HCT116 (cell line): ENCODE measurements around the gene RRAGA. TPM values are rescaled to one million over a fixed set of nuclear protein-coding genes. Genes with fewer than 3 reads are reported as not detected.

Experiments used
- ATAC-seq: fragments of 200-7000 bp; cut with Tn5 transposase; 2 replicates; pipeline ENCODE4 v1.9.1; 2020; ENCODE audit warnings: mild to moderate bottlenecking, moderate library complexity
- Bru-seq: library from RNA; stranded (reverse); fragments of 400-500 nt; gene quantifications from one replicate; lab custom pipeline; 2021; lab: Mats Ljungman, UMichigan
- BruChase-seq, 2 experiments: library from RNA; stranded (reverse); fragments of 400-500 nt; gene quantifications; one replicate each; lab custom pipeline; 2021; lab: Mats Ljungman, UMichigan
- BruUV-seq: library from RNA; stranded (reverse); fragments of 400-500 nt; replicated peaks from 2 replicates; lab custom pipeline; 2021; lab: Mats Ljungman, UMichigan
- CTCF ChIA-PET: fragments of 300-600 bp; sonication (Branson Sonifier 250); formaldehyde crosslinking; loops from one replicate; lab custom pipeline; 2021; ENCODE audit warnings: antibody characterized with exemption; lab: Charles Lee
- POLR2A ChIA-PET: fragments of 300-600, 350-600 bp; sonication (Branson Sonifier 250); formaldehyde crosslinking; loops from one replicate; lab custom pipeline; 2021; ENCODE audit warnings: antibody characterized with exemption; lab: Charles Lee
- RAD21 ChIA-PET, 2 experiments: fragments of 300-600 bp; sonication (Branson Sonifier 250); formaldehyde crosslinking; loops; one replicate each; lab custom pipeline; 2023; ENCODE audit warnings: low total read pairs in 2 of 2; ENCODE audit not compliant: uncharacterized antibody in 2 of 2, unreplicated experiment in 2 of 2, low non-redundant PET in 1 of 2; lab: Charles Lee
- DNase-seq: peaks from one replicate; pipeline ENCODE4 v3.0.0-alpha.2; 2010; ENCODE audit warnings: low read depth, low spot score
- H2AFZ ChIP-seq: fragments of 200-600 bp; shearing (Covaris generic), sonication (generic); 2 replicates; pipeline ENCODE4 v1.6.1; 2017; ENCODE audit warnings: low read depth, mixed run types, mixed read lengths, antibody characterized with exemption, low read length; ENCODE audit not compliant: poor library complexity, severe bottlenecking
- H3K27ac ChIP-seq: 2 replicates; pipeline ENCODE4 v1.5.1; 2012; ENCODE audit warnings: low read depth, low read length
- H3K27me3 ChIP-seq: fragments of 200-600 bp; sonication (generic); 2 replicates; pipeline ENCODE4 v1.6.1; 2016; ENCODE audit warnings: mixed run types, low read length, mixed read lengths; ENCODE audit not compliant: insufficient read depth
- H3K36me3 ChIP-seq, 2 experiments: fragments of 200-500 bp in 1 of 2; fragments of 200-600 bp in 1 of 2; sonication (Bioruptor generic) in 1 of 2; sonication (generic) in 1 of 2; 2 replicates each; pipeline versions ENCODE4 v1.5.1 to v1.6.1; 2014 to 2016; ENCODE audit warnings: low read length in 2 of 2, inconsistent platforms in 1 of 2, mixed read lengths in 1 of 2, mixed run types in 1 of 2; ENCODE audit not compliant: insufficient read depth in 2 of 2, control insufficient read depth in 1 of 2
- H3K4me1 ChIP-seq, 2 experiments: fragments of 200-600 bp in 1 of 2; sonication (generic) in 1 of 2; 2 replicates each; pipeline versions ENCODE4 v1.5.1 to v1.6.1; 2012 to 2017; ENCODE audit warnings: low read length in 2 of 2, inconsistent platforms in 1 of 2, mild to moderate bottlenecking in 1 of 2, mixed read lengths in 1 of 2, mixed run types in 1 of 2, moderate library complexity in 1 of 2; ENCODE audit not compliant: insufficient read depth in 2 of 2, control insufficient read depth in 1 of 2
- H3K4me2 ChIP-seq: fragments of 200-600 bp; sonication (generic); 2 replicates; pipeline ENCODE4 v1.6.1; 2017; ENCODE audit warnings: mixed run types, low read length, mixed read lengths
- H3K4me3 ChIP-seq, 2 experiments: fragments of 200-600 bp in 1 of 2; sonication (generic) in 1 of 2; replicated peaks in 1 of 2; 2 replicates each; pipeline ENCODE4 v1.5.1; 2011 to 2016; ENCODE audit warnings: low read length in 2 of 2, control low read depth in 1 of 2, low read depth in 1 of 2, mild to moderate bottlenecking in 1 of 2, mixed read lengths in 1 of 2, mixed run types in 1 of 2
- H3K79me2 ChIP-seq: fragments of 200-600 bp; sonication (generic); 2 replicates; pipeline ENCODE4 v1.6.1; 2017; ENCODE audit warnings: mild to moderate bottlenecking, mixed run types, low read length, moderate library complexity, mixed read lengths; ENCODE audit not compliant: insufficient read depth
- H3K9ac ChIP-seq: fragments of 200-600 bp; sonication (generic); 2 replicates; pipeline ENCODE4 v1.6.1; 2016; ENCODE audit warnings: low read length, mixed read lengths
- H3K9me2 ChIP-seq: fragments of 200-600 bp; sonication (generic), shearing (Covaris generic); 2 replicates; pipeline ENCODE4 v1.6.1; 2017; ENCODE audit warnings: mixed run types, mild to moderate bottlenecking, moderate library complexity; ENCODE audit not compliant: insufficient read depth
- H3K9me3 ChIP-seq, 2 experiments: fragments of 200-500 bp in 1 of 2; fragments of 200-600 bp in 1 of 2; sonication (Bioruptor generic) in 1 of 2; sonication (generic) in 1 of 2; 2 replicates each; pipeline ENCODE4 v1.6.1; 2014 to 2017; ENCODE audit warnings: low read length in 2 of 2, mixed read lengths in 2 of 2, inconsistent platforms in 1 of 2, low read depth in 1 of 2, mild to moderate bottlenecking in 1 of 2, mixed run types in 1 of 2, moderate library complexity in 1 of 2; ENCODE audit not compliant: control insufficient read depth in 1 of 2, insufficient read depth in 1 of 2
- H4K20me1 ChIP-seq: fragments of 200-600 bp; sonication (generic), shearing (Covaris generic); 2 replicates; pipeline ENCODE4 v1.6.1; 2017; ENCODE audit warnings: mixed run types, mild to moderate bottlenecking, moderate library complexity; ENCODE audit not compliant: insufficient read depth
- ATF3 ChIP-seq: IDR thresholded peaks from 2 replicates; pipeline ENCODE4 v1.6.1; 2012
- CBX3 ChIP-seq: IDR thresholded peaks from 2 replicates; pipeline ENCODE4 v1.6.1; 2012; ENCODE audit warnings: low read depth
- CEBPB ChIP-seq: IDR thresholded peaks from 2 replicates; pipeline ENCODE4 v1.6.1; 2012; ENCODE audit warnings: low read depth
- ELF1 ChIP-seq: IDR thresholded peaks from 2 replicates; pipeline ENCODE4 v1.6.1; 2012; ENCODE audit warnings: low read depth, borderline replicate concordance
- MAX ChIP-seq: IDR thresholded peaks from 2 replicates; pipeline ENCODE4 v1.6.1; 2012
- POLR2A ChIP-seq: IDR thresholded peaks from 2 replicates; pipeline ENCODE4 v1.7.0; 2011; ENCODE audit warnings: borderline replicate concordance; ENCODE audit not compliant: insufficient read depth, insufficient read length; ENCODE audit errors: extremely low read depth
- POLR2AphosphoS5 ChIP-seq: IDR thresholded peaks from 2 replicates; pipeline ENCODE4 v1.6.1; 2011; ENCODE audit warnings: mild to moderate bottlenecking, low read depth, low read length, moderate library complexity
- REST ChIP-seq: IDR thresholded peaks from 2 replicates; pipeline ENCODE4 v1.6.1; 2012; ENCODE audit warnings: low read depth
- SIN3A ChIP-seq: IDR thresholded peaks from 2 replicates; pipeline ENCODE4 v1.6.1; 2012; ENCODE audit warnings: low read depth
- SP1 ChIP-seq: IDR thresholded peaks from 2 replicates; pipeline ENCODE4 v1.6.1; 2012; ENCODE audit warnings: low read depth
- TCF7L2 ChIP-seq: IDR thresholded peaks from 2 replicates; pipeline ENCODE4 v1.7.0; 2011; ENCODE audit warnings: borderline replicate concordance, inconsistent platforms; ENCODE audit not compliant: insufficient read depth, insufficient read length; ENCODE audit errors: extremely low read depth
- YY1 ChIP-seq: IDR thresholded peaks from 2 replicates; pipeline ENCODE4 v1.6.1; 2011; ENCODE audit warnings: low read length, low read depth, moderate library complexity, mild to moderate bottlenecking; ENCODE audit not compliant: insufficient replicate concordance; ENCODE audit errors: extremely low read depth
- ZFX ChIP-seq: fragments of 450-650 bp; IDR thresholded peaks from 2 replicates; pipeline ENCODE4 v1.6.1; 2017
- ZNF274 ChIP-seq: fragments of 200-500 bp; sonication (Bioruptor generic); IDR thresholded peaks from 2 replicates; pipeline ENCODE4 v1.6.1; 2014; ENCODE audit warnings: mild to moderate bottlenecking, low read depth, low read length, inconsistent platforms
- intact Hi-C: fragments of 100-400 bp; cut with micrococcal nuclease; formaldehyde crosslinking; loops from 2 replicates; pipeline ENCODE4 v1.10.0; 2022
- long read RNA-seq: library from polyadenylated mRNA; unstranded; transcript quantifications from one replicate; pipeline ENCODE4 v2.0.0, GENCODE V29; 2021; ENCODE audit not compliant: unreplicated experiment
- polyA plus RNA-seq: library from polyadenylated mRNA; unstranded; fragments of >200 nt; gene quantifications from 2 replicates; pipeline ENCODE4 v1.2.1, GENCODE V29; 2012; ENCODE audit warnings: missing spikeins
- total RNA-seq: library from RNA; stranded (reverse); gene quantifications from one replicate; pipeline ENCODE4 v1.2.1, GENCODE V29; 2021; ENCODE audit not compliant: unreplicated experiment
- TF ChIP-seq, protein P1 (sequence below): IDR thresholded peaks from 2 replicates; pipeline ENCODE4 v1.6.1; 2011; ENCODE audit warnings: mild to moderate bottlenecking, low read length, moderate library complexity; ENCODE audit not compliant: insufficient replicate concordance; ENCODE audit errors: extremely low read depth

Gene RRAGA, protein sequence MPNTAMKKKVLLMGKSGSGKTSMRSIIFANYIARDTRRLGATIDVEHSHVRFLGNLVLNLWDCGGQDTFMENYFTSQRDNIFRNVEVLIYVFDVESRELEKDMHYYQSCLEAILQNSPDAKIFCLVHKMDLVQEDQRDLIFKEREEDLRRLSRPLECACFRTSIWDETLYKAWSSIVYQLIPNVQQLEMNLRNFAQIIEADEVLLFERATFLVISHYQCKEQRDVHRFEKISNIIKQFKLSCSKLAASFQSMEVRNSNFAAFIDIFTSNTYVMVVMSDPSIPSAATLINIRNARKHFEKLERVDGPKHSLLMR
- total RNA-seq (47.3 TPM), Bru-seq, nascent RNA (percentile 88 among the genes with signal in this experiment), BruChase-seq, experiment 1, labeled RNA remaining after a 6-hour chase (percentile 96 among the genes with signal in this experiment), BruChase-seq, experiment 2, labeled RNA remaining after a 2-hour chase (percentile 98 among the genes with signal in this experiment)
- polyA plus RNA-seq, result 40.0 and 47.8 TPM in 2 replicates
- long read RNA-seq, transcript RRAGA-201 (1 exons, 1,589 nt), result major isoform, 130 of 130 reads
- long read RNA-seq, partial matches to known transcripts, result 0 of 130 reads
- long read RNA-seq, other reads (novel, unspliced or antisense), result 0 of 130 reads

- Histone ChIP-seq H3K4me3 (peak within 1 kb of the TSS; percentile 71 to 88), H3K79me2 (peaks cover 14% of the 10 kb centered on the region), H3K9ac (peak within 1 kb of the TSS; percentile 71), H3K27ac (peak within 1 kb of the TSS; percentile 60), H3K4me2 (peak within 1 kb of the TSS; percentile 93), H3K9me2 (no peaks in the 10 kb centered on the region), H3K4me1 (peaks cover 6 to 21% of the 10 kb centered on the region in 2 experiments; a peak in 3 of 4 replicates), H4K20me1 (no peaks in the 10 kb centered on the region), H3K9me3 (no peaks in the 10 kb centered on the region), H3K36me3 (no peaks in the 10 kb centered on the region), H2AFZ (peak within 1 kb of the TSS; percentile 94), H3K27me3 (no peaks in the 10 kb centered on the region)
- ChIA-PET CTCF (interaction anchor here (0.7 to 2.0 kb wide), 12 partner anchors 9 to 416 kb away, joined by 3 to 34 read pairs (median 4); partner anchors contain the start of gene DENND4C), POLR2A (interaction anchor here (0.7 to 1.5 kb wide), 9 partner anchors 106 to 408 kb away, joined by 3 to 5 read pairs (median 3); partner anchors contain the start of gene ACER2), RAD21 (interaction anchor here (1.4 kb wide), 2 partner anchors 125 kb away, joined by 5 to 8 read pairs; no protein-coding TSS in a partner anchor)
- intact Hi-C loops, result loop anchor here (1.0 kb wide), 3 partner anchors 54 to 408 kb away; no protein-coding TSS in a partner anchor
- DNase-seq, result peak; percentile 89
- TSS peak; percentile 81 for BruUV-seq
- peak; percentile 92 for ATAC-seq
- TF ChIP-seq REST, result no peak
- TF ChIP-seq, protein P1, sequence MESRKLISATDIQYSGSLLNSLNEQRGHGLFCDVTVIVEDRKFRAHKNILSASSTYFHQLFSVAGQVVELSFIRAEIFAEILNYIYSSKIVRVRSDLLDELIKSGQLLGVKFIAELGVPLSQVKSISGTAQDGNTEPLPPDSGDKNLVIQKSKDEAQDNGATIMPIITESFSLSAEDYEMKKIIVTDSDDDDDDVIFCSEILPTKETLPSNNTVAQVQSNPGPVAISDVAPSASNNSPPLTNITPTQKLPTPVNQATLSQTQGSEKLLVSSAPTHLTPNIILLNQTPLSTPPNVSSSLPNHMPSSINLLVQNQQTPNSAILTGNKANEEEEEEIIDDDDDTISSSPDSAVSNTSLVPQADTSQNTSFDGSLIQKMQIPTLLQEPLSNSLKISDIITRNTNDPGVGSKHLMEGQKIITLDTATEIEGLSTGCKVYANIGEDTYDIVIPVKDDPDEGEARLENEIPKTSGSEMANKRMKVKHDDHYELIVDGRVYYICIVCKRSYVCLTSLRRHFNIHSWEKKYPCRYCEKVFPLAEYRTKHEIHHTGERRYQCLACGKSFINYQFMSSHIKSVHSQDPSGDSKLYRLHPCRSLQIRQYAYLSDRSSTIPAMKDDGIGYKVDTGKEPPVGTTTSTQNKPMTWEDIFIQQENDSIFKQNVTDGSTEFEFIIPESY, result peak; percentile 95
- TF ChIP-seq YY1, result peak; percentile 93
- peak; percentile 99 for TF ChIP-seq ZFX
- no peak for TF ChIP-seq ATF3
- no peak for TF ChIP-seq ZNF274
- TF ChIP-seq ELF1, result 0 out of 2 replicates have a peak, but pooled peaks have one; percentile 42
- 0 out of 2 replicates have a peak, but pooled peaks have one; percentile 74 for TF ChIP-seq SIN3A
- TF ChIP-seq MAX, result peak; percentile 86
- 0 out of 2 replicates have a peak, but pooled peaks have one; percentile 71 for TF ChIP-seq CBX3
- TF ChIP-seq SP1, result peak; percentile 43
- peak; percentile 72 for TF ChIP-seq POLR2AphosphoS5
- TF ChIP-seq POLR2A, result peak; percentile 56
- TF ChIP-seq TCF7L2, result peak; percentile 85
- no peak for TF ChIP-seq CEBPB
Observed at GRCh38 chr9:19048966-19049916, at the start of gene RRAGA. Gene RRAGA (plus strand): TSS chr9:19049427. CDS start chr9:19049660, 233 bp downstream.
